Astrocyte (in vitro differentiated cells and primary cell): ENCODE data around the gene HEMK1.

Experiments used
- CTCF ChIP-seq: IDR thresholded peaks from 2 replicates; pipeline ENCODE4 v1.5.1; 2011; ENCODE audit warnings: low read depth, mild to moderate bottlenecking, inconsistent platforms, low read length, moderate library complexity; ENCODE audit not compliant: insufficient read depth
- EZH2 ChIP-seq: IDR thresholded peaks from 2 replicates; pipeline ENCODE4 v1.6.1; 2012; ENCODE audit warnings: mild to moderate bottlenecking, low read length, inconsistent platforms; ENCODE audit not compliant: insufficient read depth

- TF ChIP-seq CTCF (no peak), EZH2 (no peak)
Measured at GRCh38 chr3:50626401-50626800, 57.1 kb downstream of the HEMK1 start.
